ENCODE results near the gene TRIM37.

TRIM37 gene

GRCh38 chr17:58947824-58948223, 158.9 kb downstream of the TRIM37 start:
- no peak overlapping the region for H3K4me3 ChIP-seq (ENCODE audit: control insufficient read depth, low read depth, low read length)
- no peak for TF ChIP-seq CTCF (IDR thresholded peaks at IDR 0.05; ENCODE audit: control insufficient read depth, insufficient read depth, low read depth, low read length, missing control alignments)
- DNase-seq (ENCODE audit: low read depth): no peak

- TF ChIP-seq CTCF (IDR thresholded peaks at IDR 0.05; ENCODE audit: control insufficient read depth, insufficient read depth, low read depth, low read length, missing control alignments): no peak
- no peak for DNase-seq (ENCODE audit: low read depth)
- no peak overlapping the region for H3K4me3 ChIP-seq (ENCODE audit: control insufficient read depth, low read depth, low read length)
These were observed 159.3 kb downstream of the TRIM37 start for GRCh38 chr17:58947411-58947810.

DNA sequence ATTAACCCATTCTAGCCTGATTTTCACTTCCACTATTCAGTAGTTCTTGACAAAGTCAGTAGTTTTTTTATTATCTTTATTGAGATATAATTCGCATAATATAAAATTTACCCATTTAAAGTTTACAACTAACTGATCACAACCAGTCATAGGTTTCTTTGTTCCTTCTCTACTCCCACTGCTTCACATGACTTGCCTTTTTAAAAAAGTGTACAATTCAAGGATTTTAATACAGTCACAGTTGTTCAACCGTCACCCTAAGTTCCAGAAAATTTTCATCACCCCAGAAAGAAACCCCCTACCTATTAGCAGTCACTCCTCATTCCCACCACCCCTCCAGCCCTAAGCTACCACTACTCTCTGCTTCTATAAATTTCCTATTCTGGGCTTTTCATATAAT, 162.5 kb downstream of the TRIM37 start:
- DNase-seq (ENCODE audit: low read depth): no peak
- H3K4me3 ChIP-seq (ENCODE audit: control insufficient read depth, low read depth, low read length): no peak overlapping the region
- TF ChIP-seq CTCF (IDR thresholded peaks at IDR 0.05; ENCODE audit: control insufficient read depth, insufficient read depth, low read depth, low read length, missing control alignments): no peak

- no peak overlapping the region for H3K4me3 ChIP-seq (ENCODE audit: control insufficient read depth, low read depth, low read length)
- no peak for DNase-seq (ENCODE audit: low read depth)
- no peak for TF ChIP-seq CTCF (IDR thresholded peaks at IDR 0.05; ENCODE audit: control insufficient read depth, insufficient read depth, low read depth, low read length, missing control alignments)
These were observed 170.4 kb downstream of the TRIM37 start for GRCh38 chr17:58936295-58936694.

DNA sequence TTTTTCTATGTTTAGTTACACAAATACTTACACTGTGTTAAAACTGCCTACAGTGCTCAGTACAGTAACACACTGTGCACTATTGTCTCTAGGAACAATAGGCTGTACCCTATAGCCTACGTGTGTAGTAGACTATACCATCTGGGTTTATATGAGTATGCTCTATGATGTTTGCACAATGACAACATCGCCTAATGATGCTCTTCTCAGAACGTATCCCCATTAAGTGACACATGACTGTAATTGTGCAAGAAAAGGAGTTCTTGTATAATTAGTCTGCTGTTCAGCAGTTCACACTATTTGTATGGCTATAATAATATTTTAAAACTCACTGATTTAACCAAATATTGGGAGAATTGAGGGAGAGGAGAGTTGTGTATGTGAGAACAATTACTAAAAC, 173.7 kb downstream of the TRIM37 start:
- no peak for DNase-seq (ENCODE audit: low read depth)
- no peak for TF ChIP-seq CTCF (IDR thresholded peaks at IDR 0.05; ENCODE audit: control insufficient read depth, insufficient read depth, low read depth, low read length, missing control alignments)
- H3K4me3 ChIP-seq (ENCODE audit: control insufficient read depth, low read depth, low read length): no peak overlapping the region
